ENCODE measurements around the gene GORASP1.

GRCh38 chr3:39090922-39091321 lies 16.5 kb downstream of the GORASP1 start:
- TF ChIP-seq, protein P1, sequence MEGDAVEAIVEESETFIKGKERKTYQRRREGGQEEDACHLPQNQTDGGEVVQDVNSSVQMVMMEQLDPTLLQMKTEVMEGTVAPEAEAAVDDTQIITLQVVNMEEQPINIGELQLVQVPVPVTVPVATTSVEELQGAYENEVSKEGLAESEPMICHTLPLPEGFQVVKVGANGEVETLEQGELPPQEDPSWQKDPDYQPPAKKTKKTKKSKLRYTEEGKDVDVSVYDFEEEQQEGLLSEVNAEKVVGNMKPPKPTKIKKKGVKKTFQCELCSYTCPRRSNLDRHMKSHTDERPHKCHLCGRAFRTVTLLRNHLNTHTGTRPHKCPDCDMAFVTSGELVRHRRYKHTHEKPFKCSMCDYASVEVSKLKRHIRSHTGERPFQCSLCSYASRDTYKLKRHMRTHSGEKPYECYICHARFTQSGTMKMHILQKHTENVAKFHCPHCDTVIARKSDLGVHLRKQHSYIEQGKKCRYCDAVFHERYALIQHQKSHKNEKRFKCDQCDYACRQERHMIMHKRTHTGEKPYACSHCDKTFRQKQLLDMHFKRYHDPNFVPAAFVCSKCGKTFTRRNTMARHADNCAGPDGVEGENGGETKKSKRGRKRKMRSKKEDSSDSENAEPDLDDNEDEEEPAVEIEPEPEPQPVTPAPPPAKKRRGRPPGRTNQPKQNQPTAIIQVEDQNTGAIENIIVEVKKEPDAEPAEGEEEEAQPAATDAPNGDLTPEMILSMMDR (conservative IDR thresholded peaks at IDR 0.05): no peak
- no peak for TF ChIP-seq ZFX (IDR thresholded peaks at IDR 0.05)

Data from C4-2B (cell line).